GM23248 (cell line): ENCODE measurements around the gene YEATS2.

Experiments used
- EZH2 ChIP-seq: fragments of 200-600 bp; sonication (generic); IDR thresholded peaks from 2 replicates; pipeline ENCODE4 v1.6.1; 2018; ENCODE audit warnings: antibody characterized with exemption, mild to moderate bottlenecking; ENCODE audit not compliant: insufficient read depth, poor library complexity, severe bottlenecking
- EZH2phosphoT487 ChIP-seq: fragments of 200-600 bp; sonication (generic); IDR thresholded peaks from 2 replicates; pipeline ENCODE4 v1.6.1; 2018; ENCODE audit warnings: antibody characterized with exemption, moderate library complexity, mild to moderate bottlenecking, low read depth; ENCODE audit not compliant: insufficient read depth

DNA sequence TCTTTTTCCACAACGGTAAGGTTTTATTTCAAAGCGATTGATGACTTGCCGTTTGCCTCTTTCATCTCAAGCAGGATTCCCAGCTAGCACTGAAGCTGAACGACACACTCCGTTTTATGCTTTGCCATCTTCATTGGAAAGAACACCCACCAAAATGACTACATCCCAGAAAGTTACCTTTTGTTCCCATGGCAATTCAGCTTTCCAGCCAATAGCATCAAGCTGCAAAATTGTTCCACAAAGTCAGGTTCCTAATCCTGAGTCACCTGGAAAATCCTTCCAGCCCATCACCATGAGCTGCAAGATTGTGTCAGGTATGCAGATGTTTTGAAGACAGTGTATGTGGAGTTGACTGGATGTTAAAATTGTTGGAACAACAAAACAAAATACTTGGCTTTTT is 56.5 kb downstream of the YEATS2 start:
- no peak for TF ChIP-seq EZH2
- no peak for TF ChIP-seq EZH2phosphoT487
